Nucleus accumbens (tissue), 56 donors: ENCODE measurements around the gene PFN4.
"Not testable (repeated sequence)": the region's sequence is repeated elsewhere in the genome, so short reads cannot be mapped to it uniquely, and the experiment has no call there.

ENCODE experiments used
- DNase-seq, 56 donors: peaks; one replicate each; lab custom pipeline; 2025; lab: John Stamatoyannopoulos, UW

The PFN4 gene, protein sequence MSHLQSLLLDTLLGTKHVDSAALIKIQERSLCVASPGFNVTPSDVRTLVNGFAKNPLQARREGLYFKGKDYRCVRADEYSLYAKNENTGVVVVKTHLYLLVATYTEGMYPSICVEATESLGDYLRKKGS

DNA sequence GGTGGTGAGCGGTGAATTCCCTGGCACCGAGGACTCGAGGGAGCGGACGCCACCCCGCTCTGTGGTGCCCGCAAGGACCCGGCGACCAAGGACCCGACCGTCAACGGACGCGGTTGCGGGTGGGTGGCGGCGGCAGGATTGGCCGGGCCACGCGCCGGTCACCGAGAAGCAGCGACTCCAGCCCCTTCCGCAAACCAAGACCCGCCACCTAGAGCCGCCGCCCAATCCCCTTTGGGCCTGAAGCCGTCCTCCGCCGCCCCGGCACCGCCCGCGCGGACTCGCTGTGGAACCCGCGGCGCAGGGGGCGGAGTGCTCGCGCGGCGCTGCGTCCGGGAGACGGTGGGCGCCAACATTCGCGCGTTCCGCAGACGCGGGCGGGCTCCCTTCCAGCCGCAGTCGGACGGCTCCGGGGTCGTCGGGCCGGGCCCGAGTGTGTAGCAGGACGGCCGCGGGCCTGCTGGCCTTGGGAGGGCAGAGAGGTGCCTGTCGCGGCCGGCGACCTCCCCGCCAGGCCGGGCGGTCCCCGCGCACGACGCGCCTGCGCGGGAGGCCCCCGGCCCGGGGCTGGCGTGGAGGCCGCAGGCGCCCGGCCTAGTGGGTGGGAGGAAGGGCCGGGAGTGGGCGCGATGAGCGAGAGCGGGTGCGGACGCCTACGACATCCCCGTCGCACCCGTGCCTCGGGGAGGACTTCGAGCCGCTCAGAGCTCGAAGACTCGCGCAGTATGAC is at the start of gene PFN4, which contains the start of gene FAM228B:
PFN4 (minus strand) TSS at position 140 of the 727 bp plus-strand sequence. CDS start 799 bp downstream, outside the sequence.
FAM228B (plus strand) TSS at position 275 of the 727 bp plus-strand sequence. CDS start 893 bp downstream, outside the sequence.
- DNase-seq = peak in 55 of 56 donors; percentile 45 to 91 (median 80)

DNA sequence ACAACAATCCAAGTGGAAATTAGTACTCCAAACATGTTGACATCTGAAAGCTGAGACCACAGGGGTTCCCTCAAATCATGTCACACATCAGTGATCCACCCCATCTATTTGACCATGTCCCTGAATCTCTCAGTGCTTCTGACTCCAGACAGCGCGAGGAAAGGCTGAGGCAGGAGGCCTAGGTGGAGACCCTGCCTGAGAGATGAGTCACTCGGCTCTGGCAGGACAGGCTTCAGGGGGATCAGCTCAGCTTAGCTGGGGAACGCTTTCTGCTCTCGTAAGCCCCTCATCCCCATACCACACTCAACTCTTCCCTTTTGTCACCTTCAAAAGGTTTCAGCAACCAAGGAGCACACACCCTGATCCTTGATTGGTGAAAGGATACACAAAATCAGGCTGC is 45.9 kb upstream of the PFN4 start:
- DNase-seq = no peak

DNA sequence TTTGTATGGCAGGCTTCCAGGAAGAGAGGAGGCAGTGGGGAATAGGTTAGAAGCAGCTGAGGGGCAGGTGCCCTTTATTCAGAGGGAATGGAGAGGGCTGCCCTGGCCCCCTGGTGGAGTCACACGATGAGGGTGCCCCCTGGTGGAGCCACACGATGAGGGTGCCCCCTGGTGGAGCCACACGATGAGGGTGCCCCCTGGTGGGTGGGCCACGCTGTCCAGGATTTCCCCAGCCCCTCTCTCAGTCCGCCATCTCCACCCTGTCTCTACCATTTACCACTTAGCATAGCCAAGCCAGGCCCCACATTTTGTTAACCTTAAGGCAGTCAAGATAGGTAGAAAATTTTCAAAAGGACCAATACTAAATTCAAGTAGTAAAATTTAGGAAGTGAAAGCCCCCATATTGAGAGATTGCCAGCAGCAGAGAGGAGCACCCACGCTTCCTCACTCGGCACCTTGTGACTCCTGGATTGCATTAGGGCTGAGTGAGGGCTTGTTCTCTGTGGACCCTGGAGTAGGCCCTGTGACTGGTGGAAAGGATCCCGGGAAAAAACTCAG is 41.4 kb upstream of the PFN4 start:
- peak in 1 of 56 donors; percentile 4 for DNase-seq

DNA sequence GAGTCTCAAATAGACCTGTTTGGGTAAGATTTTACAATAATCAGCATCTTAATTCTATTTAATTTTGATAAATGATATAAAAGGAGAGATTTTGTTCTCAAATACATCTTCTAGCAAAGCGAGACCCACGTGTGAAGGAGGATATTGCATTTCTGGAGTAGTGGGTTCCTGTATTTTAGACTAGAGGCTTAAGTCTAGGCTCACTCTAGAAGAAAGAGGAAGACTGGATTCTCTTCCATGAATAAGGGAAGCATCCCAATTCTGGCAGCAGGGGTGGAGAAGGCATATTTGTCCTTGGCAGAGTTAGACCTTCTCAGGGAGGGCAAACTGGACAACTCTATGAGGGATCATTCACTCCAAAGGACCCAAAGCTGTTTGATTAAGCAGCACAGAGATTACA is 40.5 kb upstream of the PFN4 start:
- no peak for DNase-seq

DNA sequence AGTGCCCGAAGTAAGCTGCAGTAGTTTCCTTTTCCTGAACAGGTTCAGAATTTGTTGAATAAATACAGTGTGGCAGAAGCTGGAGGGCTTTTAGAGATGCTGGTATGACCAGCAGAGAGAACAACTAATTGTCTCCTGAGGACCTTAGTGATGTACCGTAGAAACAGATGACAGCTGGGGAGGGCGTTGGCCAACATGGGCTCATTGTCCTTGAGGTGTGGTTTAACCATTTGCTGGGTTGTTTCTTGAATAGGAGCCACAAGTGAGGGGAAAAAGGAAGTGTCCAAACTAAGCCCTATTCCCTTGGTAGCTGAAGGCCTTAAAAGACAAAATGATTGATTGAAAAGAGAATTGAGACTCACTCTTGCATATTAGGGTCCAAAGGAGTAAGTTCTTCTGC is 40.1 kb upstream of the PFN4 start:
- no peak for DNase-seq

DNA sequence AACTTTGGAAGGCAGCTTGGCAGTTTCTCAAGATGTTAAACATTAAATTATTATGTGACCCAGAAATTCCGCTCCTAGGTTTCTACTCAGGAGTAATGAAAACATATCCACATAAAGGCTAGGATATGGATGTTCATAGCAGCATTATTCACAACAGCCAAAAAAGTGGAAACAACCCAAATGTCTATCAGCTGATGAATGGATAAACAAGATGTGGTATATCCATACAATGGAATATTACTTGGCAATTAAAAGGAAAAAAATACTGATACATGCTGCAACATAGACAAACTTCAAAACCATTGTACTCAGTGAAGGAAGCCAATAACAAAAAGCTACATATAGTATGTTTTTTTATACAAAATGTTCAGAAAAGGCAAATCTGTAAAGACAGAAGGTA is 39.4 kb upstream of the PFN4 start:
- DNase-seq = no peak

DNA sequence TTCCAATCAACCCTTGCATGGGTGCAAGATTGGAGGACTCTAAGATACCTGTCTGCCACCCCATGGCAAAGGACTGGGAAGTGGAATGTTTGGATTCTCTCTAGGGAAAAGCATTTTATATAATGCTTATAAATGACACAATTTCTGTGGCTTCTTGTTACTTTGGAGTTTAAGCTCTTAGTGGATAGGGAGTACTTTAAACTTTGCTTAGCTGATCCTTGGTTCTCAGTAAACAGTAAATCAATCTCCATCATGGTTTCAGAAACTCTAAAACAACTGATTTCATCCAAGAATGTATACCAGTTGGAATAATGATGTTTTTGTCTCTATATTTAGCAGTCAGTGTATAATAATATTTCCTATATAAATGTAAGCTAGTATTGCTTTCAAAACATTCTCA is 37.6 kb upstream of the PFN4 start:
- no peak for DNase-seq

DNA sequence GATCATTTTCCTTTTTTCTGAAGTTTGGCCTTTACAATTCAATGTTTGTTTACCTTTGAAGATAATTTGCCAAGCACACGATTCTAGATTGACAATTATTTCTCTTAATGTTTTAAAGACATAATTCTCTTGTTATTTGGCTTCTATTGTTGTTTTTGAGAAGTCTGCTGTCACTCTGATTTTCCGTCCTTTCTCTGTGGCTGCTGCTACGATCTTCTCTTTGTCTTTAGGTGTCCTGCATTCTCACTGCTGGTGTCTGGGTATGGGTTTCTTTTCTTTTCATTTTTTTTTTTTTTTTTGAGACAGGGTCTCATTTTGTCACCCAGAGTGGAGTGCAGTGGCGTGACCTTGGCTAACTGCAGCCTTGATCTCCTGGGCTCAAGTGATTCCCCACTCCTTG is 36.6 kb upstream of the PFN4 start:
- DNase-seq = no peak

DNA sequence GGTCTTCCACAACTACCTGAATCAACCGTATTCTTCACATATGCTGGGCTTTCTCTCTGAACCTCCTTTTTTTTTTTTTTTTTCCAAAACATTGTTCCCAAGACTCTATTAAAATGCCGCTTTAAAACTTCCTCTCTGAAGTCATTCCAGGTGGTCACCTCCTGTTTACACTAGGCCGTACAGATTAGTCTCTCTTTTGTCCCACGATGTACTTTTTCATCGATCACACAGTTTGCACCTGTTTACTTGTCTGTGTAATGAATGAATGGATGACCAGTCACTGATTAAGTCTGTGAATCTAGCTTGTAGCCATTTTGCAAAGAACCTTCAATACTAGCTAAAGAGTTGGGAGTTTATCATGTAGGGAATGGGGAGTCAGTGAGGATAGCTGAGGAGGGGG is 35.0 kb upstream of the PFN4 start:
- no peak for DNase-seq

DNA sequence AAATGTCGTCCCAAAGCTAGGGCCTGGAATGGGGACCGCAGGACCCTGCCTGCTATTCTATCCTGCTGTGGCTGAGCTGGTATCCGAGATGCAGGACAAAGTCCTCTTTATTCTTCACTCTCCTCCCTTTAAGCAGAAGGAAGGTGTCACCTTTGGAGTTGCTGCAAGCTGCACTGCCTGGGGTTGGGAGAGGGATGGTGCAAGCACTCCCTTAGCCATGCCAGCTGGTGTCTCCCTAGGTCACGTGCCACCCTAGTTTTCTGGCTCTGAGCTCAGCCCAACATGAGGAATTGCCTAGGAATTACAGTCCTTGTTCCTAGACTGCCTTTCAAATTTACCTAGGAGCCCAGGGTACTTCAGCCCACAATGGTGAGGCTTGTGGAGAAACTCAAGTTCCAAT is 30.3 kb upstream of the PFN4 start:
- peak in 1 of 56 donors; percentile 3 for DNase-seq

DNA sequence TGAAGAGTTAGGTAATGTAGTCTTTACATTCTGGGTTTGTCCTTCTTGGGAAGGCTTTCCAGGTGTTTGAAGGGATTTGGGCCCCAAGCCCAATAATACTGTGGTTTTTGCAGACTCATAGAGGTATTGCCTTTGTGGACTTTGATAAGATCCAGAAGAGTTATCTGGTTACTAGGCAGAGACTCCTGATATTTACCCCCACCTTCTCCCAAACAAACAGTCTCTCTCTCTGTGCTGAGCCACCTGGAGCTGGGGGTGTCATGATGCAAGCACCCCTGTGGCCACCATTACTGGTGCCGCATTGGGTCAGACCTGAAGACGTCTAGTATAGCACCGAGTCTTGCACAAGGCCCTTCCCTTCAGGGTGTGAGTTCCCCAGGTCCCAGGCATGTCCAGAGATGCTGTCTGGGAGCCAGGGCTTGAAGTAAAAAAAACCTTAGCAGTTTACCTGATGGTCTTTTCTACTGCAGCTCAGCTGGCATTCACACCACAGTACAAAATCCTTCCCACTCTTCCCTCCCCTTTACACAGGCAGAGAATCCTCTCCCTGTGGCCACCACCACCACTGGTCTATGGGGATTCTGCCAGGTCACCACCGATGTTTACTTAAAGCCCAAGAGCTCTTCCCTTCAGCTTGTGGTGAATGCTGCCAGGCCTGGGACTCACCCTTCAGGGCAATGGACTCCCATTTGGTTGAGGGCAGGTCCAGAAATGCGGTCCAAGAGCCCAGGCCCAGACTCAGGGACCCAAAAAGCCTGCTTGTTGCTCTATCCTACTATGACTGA is 29.5 kb upstream of the PFN4 start:
- no peak for DNase-seq

DNA sequence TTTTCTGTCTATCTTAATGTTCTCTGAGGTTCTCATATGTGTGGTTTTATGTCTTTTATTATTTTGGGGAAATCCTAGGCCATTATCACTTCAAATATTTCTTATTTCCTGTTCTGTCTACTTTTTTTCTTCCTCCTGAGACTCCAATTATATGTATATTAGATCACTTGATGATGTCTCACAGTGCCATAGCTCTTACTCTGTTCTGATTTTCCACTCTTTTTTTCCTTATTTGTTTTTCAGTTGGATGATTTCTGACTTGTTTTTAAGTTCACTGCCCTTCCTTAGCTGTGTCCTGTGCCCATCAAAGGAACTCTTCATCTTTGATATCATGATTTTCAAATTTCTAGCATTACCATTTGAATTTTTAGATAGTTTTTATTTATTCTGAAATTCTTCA is 24.2 kb upstream of the PFN4 start:
- no peak for DNase-seq

DNA sequence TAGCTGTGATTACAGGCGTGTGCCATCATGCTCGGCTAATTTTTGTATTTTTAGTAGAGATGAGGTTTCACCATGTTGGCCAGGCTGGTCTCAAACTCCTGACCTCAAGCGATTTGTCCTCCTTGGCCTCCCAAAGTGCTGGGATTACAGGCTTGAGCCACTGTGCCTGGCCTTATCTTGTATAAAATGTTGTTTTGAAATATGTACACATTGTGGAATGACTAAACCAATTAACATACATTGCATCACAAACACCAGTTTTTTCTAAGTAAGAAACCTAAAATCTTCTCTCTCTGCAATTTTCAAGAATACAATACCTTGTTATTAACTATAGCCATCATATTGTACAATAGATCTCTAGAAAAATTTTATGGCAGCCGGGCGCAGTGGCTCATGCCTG is 17.2 kb upstream of the PFN4 start:
- DNase-seq = not testable (repeated sequence)

DNA sequence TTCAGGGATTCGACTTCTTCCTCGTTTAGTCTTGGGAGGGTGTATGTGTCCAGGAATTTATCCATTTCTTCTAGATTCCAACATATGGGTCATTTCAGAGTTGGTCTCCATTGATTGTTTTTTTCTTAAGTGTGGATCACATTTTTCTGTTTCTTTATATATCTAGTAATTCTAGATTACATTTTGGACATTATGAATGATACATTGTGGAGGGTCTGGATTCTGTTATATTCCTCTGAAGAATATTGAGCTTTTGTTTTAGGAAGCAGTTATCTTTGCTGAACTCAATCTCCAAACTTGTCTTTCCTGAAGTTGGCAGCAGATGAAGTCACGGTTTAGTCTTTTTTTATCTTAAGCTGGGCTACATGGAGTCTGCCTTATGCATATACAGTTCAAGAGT is 9.4 kb upstream of the PFN4 start:
- DNase-seq = no peak

DNA sequence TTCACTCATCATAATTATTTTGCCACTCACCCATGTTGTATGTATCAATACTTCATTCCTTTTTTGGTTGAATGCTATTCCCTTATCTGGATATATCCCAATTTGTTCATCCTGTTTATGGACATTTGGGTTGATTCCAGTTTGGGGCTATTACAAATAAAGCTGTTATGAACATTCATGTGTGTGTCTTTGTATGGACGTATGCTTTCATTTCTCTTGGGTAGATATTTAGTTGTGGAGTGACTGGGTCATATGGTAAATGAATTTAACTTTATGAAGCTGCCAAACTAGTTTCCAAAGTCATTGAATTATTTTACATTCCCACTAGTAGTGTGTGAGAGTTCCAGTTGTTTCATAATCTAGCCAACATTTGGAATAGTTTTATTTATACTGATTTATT is 2.8 kb upstream of the PFN4 start:
- no peak for DNase-seq

DNA sequence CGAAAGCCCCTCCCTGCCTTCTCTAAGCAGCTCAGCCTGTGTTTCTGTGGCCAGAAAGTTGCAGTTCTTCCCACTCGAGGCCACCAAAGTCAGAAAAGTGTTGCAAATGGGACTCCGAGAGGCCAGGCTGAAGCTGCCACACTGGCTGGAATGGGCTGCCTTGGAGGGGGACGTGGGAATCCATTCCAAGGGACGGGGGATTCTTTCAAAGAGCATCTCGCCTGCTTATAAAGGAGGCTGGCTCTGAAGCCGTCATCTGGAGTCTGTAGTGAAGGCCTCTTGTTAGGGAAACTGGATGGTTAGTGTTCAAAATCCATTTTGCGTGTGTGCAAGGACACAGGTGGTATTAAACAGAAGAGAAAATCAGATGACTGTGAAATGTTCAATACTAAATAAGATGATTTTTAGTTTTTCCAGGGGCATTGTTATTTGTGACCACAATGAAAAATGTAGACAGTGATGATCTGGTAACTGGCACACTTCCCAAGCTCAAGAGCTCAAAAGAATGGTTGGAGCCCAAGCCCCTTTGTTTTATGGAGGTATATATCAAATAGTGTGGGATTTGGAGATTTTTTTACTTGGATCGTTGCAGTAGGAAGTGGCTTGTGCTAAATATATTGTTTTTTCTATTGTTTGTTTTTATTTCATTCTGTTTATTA is 917 bp upstream of the PFN4 start:
- DNase-seq = peak in 8 of 56 donors; percentile 45 to 75 (median 66)

DNA sequence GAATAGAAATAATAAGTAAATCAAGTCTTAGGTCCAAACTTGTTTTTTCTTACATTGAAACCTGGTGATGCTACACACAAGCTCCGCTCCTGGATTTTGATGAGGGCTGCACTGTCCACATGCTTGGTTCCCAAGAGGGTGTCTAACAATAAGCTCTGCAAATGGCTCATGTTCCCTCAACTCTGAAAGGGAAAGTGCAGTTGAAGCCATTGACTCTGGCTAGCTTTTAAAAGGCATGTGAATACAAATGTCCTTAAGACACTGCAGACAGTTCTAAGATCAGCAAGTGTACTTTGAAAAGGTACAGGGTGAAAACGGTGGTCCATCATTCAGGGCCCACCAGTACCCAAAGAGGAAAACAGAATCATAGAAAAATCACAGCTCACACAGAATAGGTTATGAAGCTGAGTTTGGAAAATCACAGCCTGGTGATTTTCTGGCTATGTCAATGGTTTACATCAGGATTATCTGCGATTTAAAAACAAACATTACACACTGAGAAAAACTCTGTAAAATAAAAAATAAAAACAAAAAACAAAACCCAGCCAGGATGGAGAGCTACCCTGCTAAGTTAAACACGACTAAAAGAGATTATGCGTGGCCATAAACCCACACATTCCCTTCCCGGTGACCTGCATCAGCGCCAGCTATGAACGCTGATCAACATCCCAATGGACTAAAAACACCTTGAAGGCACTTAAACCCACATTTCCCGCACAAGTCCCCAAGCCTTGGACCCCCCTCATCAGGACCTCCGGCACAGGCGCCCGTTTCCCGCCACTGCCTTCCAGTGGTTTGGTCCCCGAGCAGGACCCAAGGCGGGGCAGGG is 554 bp downstream of the PFN4 start:
- peak in 1 of 56 donors; percentile 32 for DNase-seq

DNA sequence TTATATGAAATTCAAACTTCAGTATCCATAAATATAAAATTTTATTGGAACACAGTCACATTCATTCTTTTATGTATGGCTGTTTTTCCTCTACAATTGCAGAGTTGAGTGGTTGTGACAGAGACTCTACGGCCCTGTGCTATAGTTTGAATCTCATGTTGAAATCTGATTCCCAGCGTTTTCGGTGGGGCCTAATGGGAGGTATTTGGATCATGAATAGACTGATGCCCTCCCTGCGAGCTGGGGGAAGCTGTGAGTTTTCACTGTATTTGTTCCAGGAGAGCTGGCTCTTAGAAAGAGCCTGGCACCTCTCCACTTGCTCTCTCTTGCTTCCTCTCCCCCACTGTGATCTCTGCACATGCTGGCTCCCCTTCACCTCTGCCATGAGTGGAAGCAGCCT is 1.7 kb downstream of the PFN4 start:
- no peak for DNase-seq

DNA sequence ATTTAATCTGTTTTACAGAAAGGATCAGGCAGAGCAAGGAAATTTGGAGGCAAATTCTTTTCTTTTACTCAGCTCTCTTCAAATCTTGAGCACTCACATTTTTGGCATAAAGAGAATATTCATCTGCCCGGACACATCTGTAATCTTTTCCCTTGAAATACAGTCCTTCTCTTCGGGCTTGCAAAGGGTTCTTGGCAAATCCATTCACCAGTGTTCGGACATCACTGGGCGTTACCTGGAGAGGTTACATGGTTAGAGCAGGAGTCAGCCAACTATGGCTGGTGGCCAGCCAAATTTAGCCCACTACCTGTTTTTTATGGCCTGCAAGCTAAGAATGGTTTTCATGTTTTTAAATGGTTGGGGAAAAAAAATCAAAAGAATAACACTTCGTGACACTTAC is 2.1 kb downstream of the PFN4 start:
- no peak for DNase-seq

DNA sequence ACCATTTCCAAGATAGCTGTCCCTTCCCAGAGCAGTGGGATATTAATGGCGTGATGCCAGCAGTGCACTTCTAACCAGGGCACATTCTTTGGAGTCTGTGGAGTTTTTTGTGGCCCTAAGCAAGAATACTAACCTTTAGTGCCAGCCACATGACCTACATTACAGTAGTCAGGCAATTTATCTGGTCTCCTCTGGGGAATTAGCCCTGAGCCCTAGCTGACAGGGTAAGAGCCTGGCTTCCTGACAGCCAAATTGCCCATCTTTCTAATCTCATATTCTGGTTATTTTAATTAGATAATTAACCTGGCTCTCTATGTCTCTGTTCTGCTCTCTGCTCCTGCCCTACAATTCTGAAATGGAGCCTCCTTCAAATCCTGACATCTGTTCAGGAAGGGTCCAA is 5.2 kb downstream of the PFN4 start:
- DNase-seq = no peak
